Ishikawa (cell line): ENCODE data around the gene NR6A1.

Experiments used
- CEBPB ChIP-seq: IDR thresholded peaks from 2 replicates; pipeline ENCODE4 v1.6.1; 2012
- CREB1 ChIP-seq: IDR thresholded peaks from 2 replicates; pipeline ENCODE4 v1.6.1; 2012; ENCODE audit warnings: low read depth
- EGR1 ChIP-seq: IDR thresholded peaks from 2 replicates; pipeline ENCODE4 v1.6.1; 2012
- EP300 ChIP-seq: IDR thresholded peaks from 2 replicates; pipeline ENCODE4 v1.6.1; 2012; ENCODE audit warnings: borderline replicate concordance
- FOXM1 ChIP-seq: IDR thresholded peaks from 2 replicates; pipeline ENCODE4 v1.6.1; 2012; ENCODE audit warnings: low read depth, borderline replicate concordance
- NFIC ChIP-seq: IDR thresholded peaks from 2 replicates; pipeline ENCODE4 v1.6.1; 2012
- RAD21 ChIP-seq: IDR thresholded peaks from 2 replicates; pipeline ENCODE4 v1.6.1; 2012; ENCODE audit warnings: low read depth
- TAF1 ChIP-seq: IDR thresholded peaks from 2 replicates; pipeline ENCODE4 v1.6.1; 2012; ENCODE audit warnings: low read depth, mild to moderate bottlenecking
- TCF12 ChIP-seq: IDR thresholded peaks from 2 replicates; pipeline ENCODE4 v1.6.1; 2012; ENCODE audit warnings: low read depth
- TEAD4 ChIP-seq: IDR thresholded peaks from 2 replicates; pipeline ENCODE4 v1.6.1; 2012
- YY1 ChIP-seq: IDR thresholded peaks from 2 replicates; pipeline ENCODE4 v1.6.1; 2012; ENCODE audit warnings: low read depth
- ZBTB7A ChIP-seq: IDR thresholded peaks from 2 replicates; pipeline ENCODE4 v1.6.1; 2012; ENCODE audit warnings: low read depth
- TF ChIP-seq, protein P1 (sequence below): IDR thresholded peaks from 2 replicates; pipeline ENCODE4 v1.6.1; 2012
- TF ChIP-seq, protein P2 (sequence below): IDR thresholded peaks from 2 replicates; pipeline ENCODE4 v1.6.1; 2012
- TF ChIP-seq, protein P3 (sequence below): IDR thresholded peaks from 2 replicates; pipeline ENCODE4 v1.6.1; 2012; ENCODE audit warnings: low read depth, mild to moderate bottlenecking

Gene NR6A1

DNA sequence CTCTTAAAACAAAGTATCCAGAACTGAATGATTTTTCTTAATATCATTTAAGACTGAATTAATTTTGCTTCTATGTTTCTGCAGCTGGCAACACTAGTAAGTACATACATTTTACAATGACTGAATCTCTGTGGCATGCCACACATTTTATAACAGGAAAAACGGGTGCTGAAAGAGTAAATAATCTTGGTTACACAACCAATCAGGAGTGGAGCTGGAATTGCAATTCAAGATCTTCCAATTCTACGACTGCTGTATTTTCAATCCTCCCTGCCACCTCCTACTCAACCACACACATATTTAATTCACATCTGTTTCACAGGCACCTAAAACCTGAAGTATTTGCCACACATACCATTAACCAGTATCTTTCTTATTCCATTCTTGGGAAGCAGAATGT lies 211.2 kb downstream of the NR6A1 start:
- peak; percentile 34; the same call in 1 of the 2 replicates for TF ChIP-seq TEAD4
- TF ChIP-seq, protein P1, sequence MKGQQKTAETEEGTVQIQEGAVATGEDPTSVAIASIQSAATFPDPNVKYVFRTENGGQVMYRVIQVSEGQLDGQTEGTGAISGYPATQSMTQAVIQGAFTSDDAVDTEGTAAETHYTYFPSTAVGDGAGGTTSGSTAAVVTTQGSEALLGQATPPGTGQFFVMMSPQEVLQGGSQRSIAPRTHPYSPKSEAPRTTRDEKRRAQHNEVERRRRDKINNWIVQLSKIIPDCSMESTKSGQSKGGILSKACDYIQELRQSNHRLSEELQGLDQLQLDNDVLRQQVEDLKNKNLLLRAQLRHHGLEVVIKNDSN, result no peak

DNA sequence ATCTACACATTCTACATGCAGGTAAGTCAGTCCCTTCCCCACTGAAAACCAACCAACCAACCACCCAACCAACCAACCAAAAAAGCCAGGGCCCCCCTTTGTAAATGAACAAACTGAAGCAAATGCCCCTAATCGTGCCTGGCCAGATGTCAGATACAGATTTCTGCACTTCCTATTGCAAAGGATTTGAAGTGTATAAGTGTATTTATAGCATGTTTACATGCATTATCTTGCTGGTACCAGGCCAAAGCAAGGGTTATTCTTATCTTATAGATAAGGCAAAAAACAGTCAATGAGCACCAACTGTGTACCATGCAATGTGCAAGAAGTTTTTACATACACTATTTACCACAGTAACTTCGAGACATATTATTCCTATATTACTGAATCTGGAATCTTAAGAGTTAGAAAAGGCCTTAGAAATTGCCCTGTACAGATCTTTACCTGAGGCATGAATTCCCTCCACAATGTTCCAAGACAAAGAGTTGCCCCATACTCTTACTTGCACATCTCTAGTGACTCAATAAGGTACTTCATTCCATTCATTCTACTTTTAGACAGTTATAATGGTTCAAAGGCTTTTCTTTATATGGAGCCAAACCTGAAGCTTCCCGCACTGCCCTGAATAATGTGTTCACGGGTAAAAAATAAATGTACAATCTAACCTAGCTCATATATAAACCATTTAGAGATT lies 212.2 kb downstream of the NR6A1 start:
- no peak for TF ChIP-seq FOXM1

DNA sequence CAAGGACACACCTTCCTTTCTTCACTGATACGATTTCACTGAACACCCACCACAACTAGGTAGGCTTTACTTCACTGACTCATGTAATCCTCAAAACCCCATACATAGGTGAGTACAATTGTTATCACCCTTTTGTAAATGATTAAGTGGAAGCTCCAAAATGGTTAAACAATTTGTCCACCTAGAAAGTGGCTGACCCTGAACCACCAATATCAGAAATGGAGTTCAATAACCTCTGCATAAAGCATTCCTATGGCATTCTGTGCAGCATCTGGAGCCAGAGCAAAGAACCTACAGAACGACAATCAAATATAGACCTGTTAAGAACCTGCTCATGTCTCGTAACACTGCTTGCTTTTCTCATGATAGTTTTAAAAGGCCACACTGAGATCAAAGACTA lies 213.2 kb downstream of the NR6A1 start:
- TF ChIP-seq TEAD4 (no peak), RAD21 (no peak), CREB1 (no peak), ZBTB7A (no peak), FOXM1 (no peak), TAF1 (no peak), YY1 (no peak), EP300 (no peak), EGR1 (no peak), CEBPB (no peak)
- TF ChIP-seq, protein P2, sequence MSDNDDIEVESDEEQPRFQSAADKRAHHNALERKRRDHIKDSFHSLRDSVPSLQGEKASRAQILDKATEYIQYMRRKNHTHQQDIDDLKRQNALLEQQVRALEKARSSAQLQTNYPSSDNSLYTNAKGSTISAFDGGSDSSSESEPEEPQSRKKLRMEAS, result no peak
- TF ChIP-seq, protein P3, sequence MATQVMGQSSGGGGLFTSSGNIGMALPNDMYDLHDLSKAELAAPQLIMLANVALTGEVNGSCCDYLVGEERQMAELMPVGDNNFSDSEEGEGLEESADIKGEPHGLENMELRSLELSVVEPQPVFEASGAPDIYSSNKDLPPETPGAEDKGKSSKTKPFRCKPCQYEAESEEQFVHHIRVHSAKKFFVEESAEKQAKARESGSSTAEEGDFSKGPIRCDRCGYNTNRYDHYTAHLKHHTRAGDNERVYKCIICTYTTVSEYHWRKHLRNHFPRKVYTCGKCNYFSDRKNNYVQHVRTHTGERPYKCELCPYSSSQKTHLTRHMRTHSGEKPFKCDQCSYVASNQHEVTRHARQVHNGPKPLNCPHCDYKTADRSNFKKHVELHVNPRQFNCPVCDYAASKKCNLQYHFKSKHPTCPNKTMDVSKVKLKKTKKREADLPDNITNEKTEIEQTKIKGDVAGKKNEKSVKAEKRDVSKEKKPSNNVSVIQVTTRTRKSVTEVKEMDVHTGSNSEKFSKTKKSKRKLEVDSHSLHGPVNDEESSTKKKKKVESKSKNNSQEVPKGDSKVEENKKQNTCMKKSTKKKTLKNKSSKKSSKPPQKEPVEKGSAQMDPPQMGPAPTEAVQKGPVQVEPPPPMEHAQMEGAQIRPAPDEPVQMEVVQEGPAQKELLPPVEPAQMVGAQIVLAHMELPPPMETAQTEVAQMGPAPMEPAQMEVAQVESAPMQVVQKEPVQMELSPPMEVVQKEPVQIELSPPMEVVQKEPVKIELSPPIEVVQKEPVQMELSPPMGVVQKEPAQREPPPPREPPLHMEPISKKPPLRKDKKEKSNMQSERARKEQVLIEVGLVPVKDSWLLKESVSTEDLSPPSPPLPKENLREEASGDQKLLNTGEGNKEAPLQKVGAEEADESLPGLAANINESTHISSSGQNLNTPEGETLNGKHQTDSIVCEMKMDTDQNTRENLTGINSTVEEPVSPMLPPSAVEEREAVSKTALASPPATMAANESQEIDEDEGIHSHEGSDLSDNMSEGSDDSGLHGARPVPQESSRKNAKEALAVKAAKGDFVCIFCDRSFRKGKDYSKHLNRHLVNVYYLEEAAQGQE, result no peak
- TF ChIP-seq, protein P1, result no peak

DNA sequence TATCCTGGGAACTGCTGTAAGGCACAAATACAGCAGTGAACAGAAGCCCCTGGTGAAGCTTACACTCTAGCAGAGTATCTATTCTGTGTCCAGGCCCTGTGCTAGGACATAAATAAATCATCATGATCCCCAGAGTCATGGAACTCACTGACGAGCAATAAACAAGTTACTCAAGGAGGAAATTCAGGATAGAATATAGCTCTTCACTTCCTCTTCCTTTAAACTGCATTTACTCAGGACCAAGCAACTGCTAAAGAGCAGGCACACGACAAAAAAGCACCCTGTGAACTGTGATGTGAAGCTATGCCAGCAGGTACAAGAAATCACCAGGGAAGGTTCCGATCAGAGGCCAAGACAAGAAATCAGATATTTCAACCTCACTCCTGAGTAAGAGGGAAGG lies 216.1 kb downstream of the NR6A1 start:
- TF ChIP-seq TEAD4 (no peak), FOXM1 (no peak), CREB1 (no peak), NFIC (no peak), EGR1 (no peak), ZBTB7A (no peak), EP300 (no peak), TAF1 (no peak), YY1 (no peak)
- TF ChIP-seq, protein P2, result no peak
- TF ChIP-seq, protein P3, result no peak
- TF ChIP-seq, protein P1, result no peak

DNA sequence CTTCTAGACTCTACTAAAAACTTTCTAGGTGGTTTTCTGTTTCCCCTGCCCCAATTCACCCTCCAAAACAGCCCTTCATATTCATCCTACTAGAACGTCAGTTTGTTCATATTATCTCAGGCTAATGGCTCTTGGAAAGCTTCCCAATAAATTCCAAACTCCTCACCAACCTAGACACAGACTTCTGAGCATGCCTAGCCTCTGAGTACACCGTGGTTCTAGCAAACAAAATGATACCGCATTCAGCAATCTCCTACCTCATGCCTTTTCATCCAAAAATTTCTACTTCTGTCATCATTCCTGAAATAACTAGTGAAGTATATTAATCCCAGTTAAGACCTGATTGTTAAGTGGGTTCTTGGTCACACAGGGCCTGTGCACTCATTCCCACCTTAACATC lies 217.4 kb downstream of the NR6A1 start:
- TF ChIP-seq, protein P3, result no peak
- TF ChIP-seq TAF1, result no peak
- TF ChIP-seq EP300, result no peak
- no peak for TF ChIP-seq ZBTB7A
- no peak for TF ChIP-seq RAD21
- TF ChIP-seq, protein P2, result no peak
- no peak for TF ChIP-seq FOXM1
- TF ChIP-seq, protein P1, result no peak
- TF ChIP-seq TEAD4, result no peak
- no peak for TF ChIP-seq CREB1
- TF ChIP-seq NFIC, result no peak
- TF ChIP-seq CEBPB, result no peak
- TF ChIP-seq TCF12, result no peak
- no peak for TF ChIP-seq EGR1
